Fibroblast of villous mesenchyme (primary cell): ENCODE data around the gene RRBP1. TPM values are rescaled to one million over a fixed set of nuclear protein-coding genes. Genes with fewer than 3 reads are reported as not detected.

Source experiments
- DNase-seq: peaks from one replicate; pipeline ENCODE4 v3.0.0-alpha.2; 2010; ENCODE audit warnings: low read depth
- H3K4me3 ChIP-seq: 2 replicates; pipeline ENCODE4 v1.5.1; 2011; ENCODE audit warnings: low read depth, mild to moderate bottlenecking, low read length
- total RNA-seq: library from RNA; depleted of rRNA; stranded (reverse); fragments of >200 nt; gene quantifications from 2 replicates; pipeline ENCODE4 v1.2.3, GENCODE V29; 2012
- TF ChIP-seq, protein P1 (sequence below): IDR thresholded peaks from 2 replicates; pipeline ENCODE4 v1.5.1; 2012; ENCODE audit warnings: low read depth, mild to moderate bottlenecking, low read length; ENCODE audit not compliant: insufficient read depth

RRBP1 gene
- total RNA-seq, 1 donor: 123 TPM

GRCh38 chr20:17621229-17621968, 60.6 kb downstream of the RRBP1 start:
- no peak overlapping the region for H3K4me3 ChIP-seq
- TF ChIP-seq, protein P1, sequence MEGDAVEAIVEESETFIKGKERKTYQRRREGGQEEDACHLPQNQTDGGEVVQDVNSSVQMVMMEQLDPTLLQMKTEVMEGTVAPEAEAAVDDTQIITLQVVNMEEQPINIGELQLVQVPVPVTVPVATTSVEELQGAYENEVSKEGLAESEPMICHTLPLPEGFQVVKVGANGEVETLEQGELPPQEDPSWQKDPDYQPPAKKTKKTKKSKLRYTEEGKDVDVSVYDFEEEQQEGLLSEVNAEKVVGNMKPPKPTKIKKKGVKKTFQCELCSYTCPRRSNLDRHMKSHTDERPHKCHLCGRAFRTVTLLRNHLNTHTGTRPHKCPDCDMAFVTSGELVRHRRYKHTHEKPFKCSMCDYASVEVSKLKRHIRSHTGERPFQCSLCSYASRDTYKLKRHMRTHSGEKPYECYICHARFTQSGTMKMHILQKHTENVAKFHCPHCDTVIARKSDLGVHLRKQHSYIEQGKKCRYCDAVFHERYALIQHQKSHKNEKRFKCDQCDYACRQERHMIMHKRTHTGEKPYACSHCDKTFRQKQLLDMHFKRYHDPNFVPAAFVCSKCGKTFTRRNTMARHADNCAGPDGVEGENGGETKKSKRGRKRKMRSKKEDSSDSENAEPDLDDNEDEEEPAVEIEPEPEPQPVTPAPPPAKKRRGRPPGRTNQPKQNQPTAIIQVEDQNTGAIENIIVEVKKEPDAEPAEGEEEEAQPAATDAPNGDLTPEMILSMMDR: no peak
- DNase-seq: no peak

DNA sequence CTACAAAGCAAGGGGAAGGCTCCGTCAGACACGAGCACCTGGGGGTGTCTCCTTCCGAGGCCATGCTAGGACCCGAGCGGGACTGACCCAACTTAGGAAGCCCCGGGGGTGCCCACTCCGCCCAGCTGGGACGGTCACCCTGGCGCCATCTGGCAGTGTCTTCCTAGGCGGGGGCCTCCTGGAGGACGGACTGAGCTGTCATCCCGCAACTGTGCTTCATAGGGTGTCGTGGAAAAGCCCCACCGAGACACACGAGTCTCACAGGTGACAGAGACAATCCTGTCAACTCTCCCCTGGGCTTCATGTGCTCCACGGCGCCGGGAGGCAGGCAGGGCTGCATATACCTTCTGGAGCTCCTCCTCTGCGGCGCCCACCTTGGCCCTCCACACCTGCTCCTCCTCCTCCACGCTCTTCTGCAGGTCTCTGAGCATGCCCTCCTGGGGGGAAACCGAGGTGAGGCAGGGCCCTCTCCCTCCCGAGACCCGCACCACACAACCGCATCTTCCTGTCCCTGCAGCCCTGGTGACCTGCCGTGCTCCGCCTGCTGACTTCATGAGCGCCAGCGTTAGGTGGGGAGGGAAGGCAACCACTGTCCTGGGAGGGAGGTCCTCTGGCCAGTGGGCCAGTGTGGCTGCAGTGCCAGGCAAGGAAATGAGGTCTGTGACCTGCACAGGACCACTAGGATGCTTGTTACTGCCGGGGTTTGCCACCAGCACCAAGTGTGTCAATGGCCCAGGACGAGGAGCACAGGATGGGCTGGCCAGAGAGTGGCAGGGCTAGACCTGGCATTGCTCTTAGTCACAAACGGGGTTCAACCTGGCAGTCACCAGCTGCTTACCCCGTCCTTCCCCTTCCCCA, 61.4 kb downstream of the RRBP1 start:
- H3K4me3 ChIP-seq: no peak overlapping the region
- TF ChIP-seq, protein P1: no peak
- DNase-seq: no peak

DNA sequence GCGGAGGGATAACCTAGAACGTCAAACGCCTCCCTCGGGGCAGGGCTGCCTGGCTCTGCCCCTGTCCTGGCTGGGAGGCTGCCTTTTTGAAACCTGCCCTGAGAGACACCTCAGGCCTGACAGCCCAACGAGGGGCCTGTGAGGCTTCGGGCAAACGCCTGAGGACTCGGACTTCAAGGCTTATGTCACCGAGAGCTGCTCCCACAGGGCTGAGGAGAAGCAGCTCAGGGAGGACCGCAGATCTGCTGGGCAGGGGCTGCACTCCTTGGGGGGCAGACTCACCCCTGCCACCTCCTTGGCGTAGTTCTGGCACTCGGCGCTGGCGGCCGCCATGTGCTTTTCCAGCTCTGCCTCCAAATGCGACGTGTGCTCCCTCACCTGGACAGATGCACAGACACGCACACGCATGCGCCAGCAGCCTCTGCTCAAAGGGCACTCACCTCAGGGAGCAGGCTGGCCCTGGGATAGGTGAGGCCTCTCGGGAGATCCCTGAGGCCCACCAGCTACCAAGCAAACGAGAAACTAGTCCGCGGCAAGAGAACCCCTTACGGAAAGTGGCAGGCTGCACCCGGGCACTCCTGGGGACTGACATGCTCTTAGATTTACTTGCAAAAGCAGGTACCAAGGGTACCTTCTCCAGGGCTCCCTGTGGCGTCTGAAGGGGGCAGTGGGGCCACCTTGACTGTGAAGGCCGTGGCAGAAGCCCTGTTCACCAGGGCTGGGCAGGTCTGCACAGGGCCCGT, 62.5 kb downstream of the RRBP1 start:
- DNase-seq: no peak
- TF ChIP-seq, protein P1: no peak
- no peak overlapping the region for H3K4me3 ChIP-seq

- DNase-seq: no peak
- no peak overlapping the region for H3K4me3 ChIP-seq
- TF ChIP-seq, protein P1: no peak
Observed at GRCh38 chr20:17618673-17619013, 63.4 kb downstream of the RRBP1 start.

- no peak for DNase-seq
- no peak overlapping the region for H3K4me3 ChIP-seq
- TF ChIP-seq, protein P1: no peak
Observed at GRCh38 chr20:17617868-17618672, 64.0 kb downstream of the RRBP1 start.
